WTC11 (cell line): ENCODE measurements around the gene RARB. TPM values are rescaled to one million over a fixed set of nuclear protein-coding genes. Genes with fewer than 3 reads are reported as not detected.

Experiments used
- ATAC-seq: fragments of 200-7000 bp; cut with Tn5 transposase; 2 replicates; pipeline ENCODE4 v1.10.0; 2021; ENCODE audit warnings: mild to moderate bottlenecking, moderate library complexity
- CTCF ChIA-PET: fragments of 300-600 bp; sonication (Branson Sonifier 250); formaldehyde crosslinking; loops from one replicate; lab custom pipeline; 2021; ENCODE audit warnings: antibody characterized with exemption; lab: Charles Lee
- POLR2A ChIA-PET: fragments of 350-600 bp; sonication (Branson Sonifier 250); formaldehyde crosslinking; loops from one replicate; lab custom pipeline; 2021; ENCODE audit warnings: antibody characterized with exemption; lab: Charles Lee
- DNase-seq: peaks from one replicate; pipeline ENCODE4 v3.0.0; 2021; ENCODE audit warnings: low spot score
- H3K27ac Mint-ChIP-seq: 2 replicates; pipeline ENCODE4 v1.8.0; 2021; ENCODE audit warnings: mixed read lengths
- H3K27me3 Mint-ChIP-seq: 2 replicates; pipeline ENCODE4 v1.8.0; 2021; ENCODE audit warnings: low read depth, mild to moderate bottlenecking, moderate library complexity, mixed read lengths
- H3K36me3 Mint-ChIP-seq: 2 replicates; pipeline ENCODE4 v1.8.0; 2021; ENCODE audit warnings: mixed read lengths
- H3K4me1 Mint-ChIP-seq: 2 replicates; pipeline ENCODE4 v1.8.0; 2022; ENCODE audit warnings: mixed read lengths
- H3K4me3 Mint-ChIP-seq: 2 replicates; pipeline ENCODE4 v1.8.0; 2021; ENCODE audit warnings: mild to moderate bottlenecking, moderate library complexity, mixed read lengths
- H3K9me3 Mint-ChIP-seq: 2 replicates; pipeline ENCODE4 v1.8.0; 2021; ENCODE audit warnings: mixed read lengths
- EMX1 ChIP-seq: fragments of 250-450 bp; sonication (Bioruptor Pico); IDR thresholded peaks from 2 replicates; pipeline ENCODE4 v1.8.0; 2021; ENCODE audit warnings: mild to moderate bottlenecking
- ESRRA ChIP-seq: sonication (generic); formaldehyde crosslinking; IDR thresholded peaks from 2 replicates; pipeline ENCODE4 v1.8.1; 2022; ENCODE audit warnings: mild to moderate bottlenecking, missing genetic modification reagents, borderline replicate concordance
- FOXJ3 ChIP-seq: sonication (generic); formaldehyde crosslinking; IDR thresholded peaks from 2 replicates; pipeline ENCODE4 v1.9.0; 2021; ENCODE audit warnings: missing genetic modification reagents, mild to moderate bottlenecking, borderline replicate concordance
- FOXK1 ChIP-seq: sonication (generic); formaldehyde crosslinking; IDR thresholded peaks from 2 replicates; pipeline ENCODE4 v1.8.0; 2022; ENCODE audit warnings: mild to moderate bottlenecking, moderate library complexity, missing genetic modification reagents
- GTF2I ChIP-seq: fragments of 250-450 bp; sonication (Bioruptor Pico); conservative IDR thresholded peaks from 2 replicates; pipeline ENCODE4 v1.4.0; 2021; ENCODE audit warnings: mild to moderate bottlenecking
- HMGA2 ChIP-seq: fragments of 250-450 bp; sonication (Bioruptor Pico); IDR thresholded peaks from 2 replicates; pipeline ENCODE4 v1.4.0; 2021; ENCODE audit warnings: mild to moderate bottlenecking, moderate library complexity
- IRF1 ChIP-seq: sonication (generic); formaldehyde crosslinking; IDR thresholded peaks from 2 replicates; pipeline ENCODE4 v1.8.0; 2023; ENCODE audit warnings: missing genetic modification reagents
- MYBL2 ChIP-seq: sonication (generic); formaldehyde crosslinking; IDR thresholded peaks from 2 replicates; pipeline ENCODE4 v1.8.1; 2023; ENCODE audit warnings: mild to moderate bottlenecking, moderate library complexity, missing genetic modification reagents
- NFE2L1 ChIP-seq: sonication (generic); formaldehyde crosslinking; IDR thresholded peaks from 2 replicates; pipeline ENCODE4 v1.8.1; 2023; ENCODE audit warnings: missing genetic modification reagents
- NR3C1 ChIP-seq: sonication (generic); formaldehyde crosslinking; conservative IDR thresholded peaks from 2 replicates; pipeline ENCODE4 v1.8.1; 2023; ENCODE audit warnings: low read depth, mild to moderate bottlenecking, missing genetic modification reagents
- PRRX2 ChIP-seq: fragments of 250-450 bp; sonication (Bioruptor Pico); IDR thresholded peaks from 2 replicates; pipeline ENCODE4 v1.8.0; 2021; ENCODE audit warnings: mild to moderate bottlenecking
- SMAD3 ChIP-seq: sonication (generic); formaldehyde crosslinking; IDR thresholded peaks from 2 replicates; pipeline ENCODE4 v1.8.0; 2022; ENCODE audit warnings: missing genetic modification reagents, mild to moderate bottlenecking, borderline replicate concordance
- SP1 ChIP-seq: sonication (generic); formaldehyde crosslinking; conservative IDR thresholded peaks from 2 replicates; pipeline ENCODE4 v1.8.1; 2022; ENCODE audit warnings: missing genetic modification reagents
- ZNF138 ChIP-seq: sonication (generic); formaldehyde crosslinking; conservative IDR thresholded peaks from 2 replicates; pipeline ENCODE4 v1.8.1; 2022; ENCODE audit warnings: mild to moderate bottlenecking, moderate library complexity, missing genetic modification reagents
- ZNF396 ChIP-seq: fragments of 250-450 bp; sonication (Bioruptor Pico); IDR thresholded peaks from 2 replicates; pipeline ENCODE4 v1.8.0; 2021; ENCODE audit warnings: mild to moderate bottlenecking, moderate library complexity, borderline replicate concordance
- ZNF671 ChIP-seq: fragments of 250-450 bp; sonication (Bioruptor Pico); IDR thresholded peaks from 2 replicates; pipeline ENCODE4 v1.8.0; 2021; ENCODE audit warnings: mild to moderate bottlenecking
- total RNA-seq: library from RNA; stranded (reverse); gene quantifications from 3 replicates; pipeline ENCODE4 v1.2.3, GENCODE V29; 2021
- TF ChIP-seq, protein P1 (sequence below): sonication (generic); formaldehyde crosslinking; IDR thresholded peaks from 2 replicates; pipeline ENCODE4 v1.8.1; 2022; ENCODE audit warnings: mild to moderate bottlenecking, moderate library complexity, missing genetic modification reagents
- TF ChIP-seq, protein P2 (sequence below): sonication (generic); formaldehyde crosslinking; IDR thresholded peaks from 2 replicates; pipeline ENCODE4 v1.8.1; 2023; ENCODE audit warnings: mild to moderate bottlenecking, missing genetic modification reagents, moderate library complexity
- TF ChIP-seq, protein P3 (sequence below): sonication (generic); formaldehyde crosslinking; IDR thresholded peaks from 2 replicates; pipeline ENCODE4 v1.8.0; 2022; ENCODE audit warnings: mild to moderate bottlenecking, missing genetic modification reagents
- TF ChIP-seq, protein P4 (sequence below): fragments of 250-450 bp; sonication (Bioruptor Pico); IDR thresholded peaks from 2 replicates; pipeline ENCODE4 v1.9.0; 2021; ENCODE audit warnings: mild to moderate bottlenecking
- TF ChIP-seq, protein P5 (sequence below): fragments of 250-450 bp; sonication (Bioruptor Pico); conservative IDR thresholded peaks from 2 replicates; pipeline ENCODE4 v1.9.0; 2021; ENCODE audit warnings: mild to moderate bottlenecking

The RARB gene
- total RNA-seq, 1 experiment from 2014 or later, result not detected

GRCh38 chr3:25432176-25432720, 4.2 kb downstream of the RARB start:
- Mint-ChIP-seq H3K27me3 (peaks cover 26% of the 10 kb centered on the region), H3K9me3 (no peaks in the 10 kb centered on the region), H3K4me3 (no peak overlapping the region), H3K36me3 (no peaks in the 10 kb centered on the region), H3K27ac (no peak overlapping the region), H3K4me1 (peaks cover 36% of the 10 kb centered on the region)
- TF ChIP-seq ESRRA (CRISPR knock-in tag), result no peak
- no peak for TF ChIP-seq IRF1 (CRISPR knock-in tag)
- ATAC-seq, result no peak
- CTCF ChIA-PET, result no interaction called here
- POLR2A ChIA-PET, result interaction anchor here (1.0 kb wide), 1 partner anchor 10 kb away, joined by 3 read pairs; no protein-coding TSS in a partner anchor
- DNase-seq, result no peak

DNA sequence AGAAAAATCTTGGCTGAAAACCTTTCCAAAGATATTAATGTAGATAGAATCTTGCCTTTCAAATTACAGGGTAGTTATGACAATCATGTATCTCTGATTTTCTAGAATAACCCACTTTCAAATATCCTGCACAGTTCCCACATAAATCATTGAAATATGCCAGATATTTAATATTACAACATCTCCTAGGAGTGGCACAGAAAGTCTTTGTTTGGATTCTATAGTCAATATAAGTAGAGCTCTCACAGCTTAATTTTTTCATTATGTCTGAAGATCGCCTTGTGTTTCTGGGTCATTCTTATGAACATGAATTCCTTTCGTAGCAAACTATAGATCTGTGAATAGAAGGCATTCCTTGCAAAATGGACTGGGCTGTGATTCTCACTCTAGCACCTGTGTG, 5.0 kb downstream of the RARB start:
- Mint-ChIP-seq H3K4me1 (peaks cover 31% of the 10 kb centered on the region), H3K9me3 (no peaks in the 10 kb centered on the region), H3K27me3 (peaks cover 22% of the 10 kb centered on the region), H3K27ac (no peak overlapping the region), H3K36me3 (no peaks in the 10 kb centered on the region), H3K4me3 (no peak overlapping the region)
- ATAC-seq (no peak), DNase-seq (no peak)
- TF ChIP-seq ZNF396 (CRISPR knock-in tag) (no peak), HMGA2 (CRISPR knock-in tag) (no peak), NR3C1 (CRISPR knock-in tag) (no peak), SP1 (CRISPR knock-in tag) (no peak), GTF2I (CRISPR knock-in tag) (no peak), PRRX2 (CRISPR knock-in tag) (no peak), SMAD3 (CRISPR knock-in tag) (no peak), EMX1 (no peak), ZNF671 (CRISPR knock-in tag) (no peak), NFE2L1 (CRISPR knock-in tag) (no peak), FOXJ3 (CRISPR knock-in tag) (no peak), FOXK1 (no peak), ZNF138 (CRISPR knock-in tag) (no peak), MYBL2 (CRISPR knock-in tag) (no peak)
- TF ChIP-seq, protein P1, sequence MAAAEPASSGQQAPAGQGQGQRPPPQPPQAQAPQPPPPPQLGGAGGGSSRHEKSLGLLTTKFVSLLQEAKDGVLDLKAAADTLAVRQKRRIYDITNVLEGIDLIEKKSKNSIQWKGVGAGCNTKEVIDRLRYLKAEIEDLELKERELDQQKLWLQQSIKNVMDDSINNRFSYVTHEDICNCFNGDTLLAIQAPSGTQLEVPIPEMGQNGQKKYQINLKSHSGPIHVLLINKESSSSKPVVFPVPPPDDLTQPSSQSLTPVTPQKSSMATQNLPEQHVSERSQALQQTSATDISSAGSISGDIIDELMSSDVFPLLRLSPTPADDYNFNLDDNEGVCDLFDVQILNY (CRISPR knock-in tag), result no peak
- TF ChIP-seq, protein P2, sequence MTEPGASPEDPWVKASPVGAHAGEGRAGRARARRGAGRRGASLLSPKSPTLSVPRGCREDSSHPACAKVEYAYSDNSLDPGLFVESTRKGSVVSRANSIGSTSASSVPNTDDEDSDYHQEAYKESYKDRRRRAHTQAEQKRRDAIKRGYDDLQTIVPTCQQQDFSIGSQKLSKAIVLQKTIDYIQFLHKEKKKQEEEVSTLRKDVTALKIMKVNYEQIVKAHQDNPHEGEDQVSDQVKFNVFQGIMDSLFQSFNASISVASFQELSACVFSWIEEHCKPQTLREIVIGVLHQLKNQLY, result no peak
- TF ChIP-seq, protein P3, sequence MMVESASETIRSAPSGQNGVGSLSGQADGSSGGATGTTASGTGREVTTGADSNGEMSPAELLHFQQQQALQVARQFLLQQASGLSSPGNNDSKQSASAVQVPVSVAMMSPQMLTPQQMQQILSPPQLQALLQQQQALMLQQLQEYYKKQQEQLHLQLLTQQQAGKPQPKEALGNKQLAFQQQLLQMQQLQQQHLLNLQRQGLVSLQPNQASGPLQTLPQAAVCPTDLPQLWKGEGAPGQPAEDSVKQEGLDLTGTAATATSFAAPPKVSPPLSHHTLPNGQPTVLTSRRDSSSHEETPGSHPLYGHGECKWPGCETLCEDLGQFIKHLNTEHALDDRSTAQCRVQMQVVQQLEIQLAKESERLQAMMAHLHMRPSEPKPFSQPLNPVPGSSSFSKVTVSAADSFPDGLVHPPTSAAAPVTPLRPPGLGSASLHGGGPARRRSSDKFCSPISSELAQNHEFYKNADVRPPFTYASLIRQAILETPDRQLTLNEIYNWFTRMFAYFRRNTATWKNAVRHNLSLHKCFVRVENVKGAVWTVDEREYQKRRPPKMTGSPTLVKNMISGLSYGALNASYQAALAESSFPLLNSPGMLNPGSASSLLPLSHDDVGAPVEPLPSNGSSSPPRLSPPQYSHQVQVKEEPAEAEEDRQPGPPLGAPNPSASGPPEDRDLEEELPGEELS (CRISPR knock-in tag), result no peak
- TF ChIP-seq, protein P4, sequence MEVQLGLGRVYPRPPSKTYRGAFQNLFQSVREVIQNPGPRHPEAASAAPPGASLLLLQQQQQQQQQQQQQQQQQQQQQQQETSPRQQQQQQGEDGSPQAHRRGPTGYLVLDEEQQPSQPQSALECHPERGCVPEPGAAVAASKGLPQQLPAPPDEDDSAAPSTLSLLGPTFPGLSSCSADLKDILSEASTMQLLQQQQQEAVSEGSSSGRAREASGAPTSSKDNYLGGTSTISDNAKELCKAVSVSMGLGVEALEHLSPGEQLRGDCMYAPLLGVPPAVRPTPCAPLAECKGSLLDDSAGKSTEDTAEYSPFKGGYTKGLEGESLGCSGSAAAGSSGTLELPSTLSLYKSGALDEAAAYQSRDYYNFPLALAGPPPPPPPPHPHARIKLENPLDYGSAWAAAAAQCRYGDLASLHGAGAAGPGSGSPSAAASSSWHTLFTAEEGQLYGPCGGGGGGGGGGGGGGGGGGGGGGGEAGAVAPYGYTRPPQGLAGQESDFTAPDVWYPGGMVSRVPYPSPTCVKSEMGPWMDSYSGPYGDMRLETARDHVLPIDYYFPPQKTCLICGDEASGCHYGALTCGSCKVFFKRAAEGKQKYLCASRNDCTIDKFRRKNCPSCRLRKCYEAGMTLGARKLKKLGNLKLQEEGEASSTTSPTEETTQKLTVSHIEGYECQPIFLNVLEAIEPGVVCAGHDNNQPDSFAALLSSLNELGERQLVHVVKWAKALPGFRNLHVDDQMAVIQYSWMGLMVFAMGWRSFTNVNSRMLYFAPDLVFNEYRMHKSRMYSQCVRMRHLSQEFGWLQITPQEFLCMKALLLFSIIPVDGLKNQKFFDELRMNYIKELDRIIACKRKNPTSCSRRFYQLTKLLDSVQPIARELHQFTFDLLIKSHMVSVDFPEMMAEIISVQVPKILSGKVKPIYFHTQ (CRISPR knock-in tag), result no peak
- TF ChIP-seq, protein P5, sequence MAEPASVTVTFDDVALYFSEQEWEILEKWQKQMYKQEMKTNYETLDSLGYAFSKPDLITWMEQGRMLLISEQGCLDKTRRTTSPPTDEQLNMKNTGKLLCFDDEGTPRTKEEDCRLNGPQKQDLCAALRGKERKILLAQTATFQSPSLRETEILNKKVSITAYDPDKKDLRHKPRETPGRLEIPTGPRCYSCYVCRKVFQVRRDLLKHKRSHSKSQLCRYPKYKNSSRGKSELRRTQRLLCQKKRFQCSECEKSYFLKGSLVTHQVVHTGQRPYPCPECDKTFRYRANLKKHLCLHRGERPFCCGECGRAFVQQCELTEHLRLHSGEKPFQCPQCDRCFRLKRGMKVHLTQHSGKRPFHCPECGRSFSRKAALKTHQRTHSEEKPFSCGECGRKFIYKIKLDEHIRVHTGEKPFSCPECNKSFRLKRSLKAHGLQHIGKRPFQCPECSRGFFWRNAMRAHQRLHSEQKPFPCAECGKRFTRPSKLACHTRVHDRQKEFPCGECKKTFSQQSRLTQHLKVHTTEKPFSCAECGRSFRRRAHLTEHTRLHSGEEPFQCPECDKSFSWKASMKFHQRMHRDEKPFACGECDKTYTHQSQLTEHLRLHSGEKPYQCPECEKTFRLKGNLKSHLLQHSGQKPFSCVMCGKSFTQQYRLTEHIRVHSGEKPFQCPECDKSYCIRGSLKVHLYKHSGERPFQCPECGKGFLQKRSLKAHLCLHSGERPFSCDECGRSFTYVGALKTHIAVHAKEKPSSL (CRISPR knock-in tag), result no peak
- CTCF ChIA-PET, result no interaction called here
- POLR2A ChIA-PET, result interaction anchor here (1.0 kb wide), 1 partner anchor 9 kb away, joined by 3 read pairs; no protein-coding TSS in a partner anchor
